Ovary (tissue), 9 donors: ENCODE data around the gene SMOC2. TPM values are rescaled to one million over a fixed set of nuclear protein-coding genes. Genes with fewer than 3 reads are reported as not detected.

Source experiments
- DNase-seq, 5 donors: peaks; one replicate each; pipeline ENCODE4 v3.0.0-alpha.2; 2019 to 2020
- H3K27ac ChIP-seq, 2 donors: fragments of 200-600 bp; one replicate each; pipeline versions ENCODE4 v1.5.1 to v1.8.0; 2019 to 2022
- H3K27me3 ChIP-seq: fragments of 200-600 bp; one replicate; pipeline ENCODE4 v1.8.0; 2022
- H3K36me3 ChIP-seq: fragments of 200-600 bp; sonication (generic); one replicate; pipeline ENCODE4 v1.5.1; 2019
- H3K4me1 ChIP-seq: one replicate; pipeline ENCODE4 v1.8.1; 2013; ENCODE audit warnings: mild to moderate bottlenecking, moderate library complexity; ENCODE audit not compliant: insufficient read depth
- H3K4me3 ChIP-seq: fragments of 200-600 bp; sonication (generic); one replicate; pipeline ENCODE4 v1.5.1; 2017
- H3K9me3 ChIP-seq, 2 donors: fragments of 200-600 bp in 1 of 2; sonication (generic) in 1 of 2; one replicate each; pipeline versions ENCODE4 v1.5.1 to v1.8.1; 2013 to 2019; ENCODE audit warnings: mild to moderate bottlenecking in 1 of 2, moderate library complexity in 1 of 2
- EP300 ChIP-seq: sonication (generic); formaldehyde crosslinking; IDR thresholded peaks from one replicate; pipeline ENCODE4 v1.6.1; 2017; ENCODE audit warnings: antibody characterized with exemption
- POLR2A ChIP-seq: fragments of 450-650 bp; IDR thresholded peaks from one replicate; pipeline ENCODE4 v1.6.1; 2017; ENCODE audit warnings: antibody characterized with exemption, mild to moderate bottlenecking, moderate library complexity
- WGBS, 3 donors: extraction: QIAGEN DNeasy Blood & Tissue Kit in 1 of 3; methylation state at CpG; one replicate each; pipeline versions ENCODE4 v1.1.5 to v1.1.7; 2013 to 2017; 5-methylcytosine and 5-hydroxymethylcytosine counted together
- intact Hi-C, 4 donors: fragments of 100-400 bp; cut with DNase I; formaldehyde crosslinking; loops; one replicate each; pipeline versions ENCODE4 v1.11.0 to v1.15.1; 2022 to 2023
- polyA plus RNA-seq, 2 donors: library from polyadenylated mRNA; stranded (reverse); fragments of 200-250 nt in 1 of 2; fragments of 350-450 nt in 1 of 2; fragmentation: Illumina TruSeq in 1 of 2; extraction: RNeasy Lipid Tissue Mini Kit (QIAGEN cat#74804) in 1 of 2; gene quantifications; one replicate each; pipeline ENCODE4 v1.2.3, GENCODE V29; 2013 to 2014
- total RNA-seq, 7 donors: library from RNA; depleted of rRNA in 2 of 7; stranded (reverse); fragments of >200 nt in 2 of 7; fragmentation: NEBNext Ultra II Directional in 3 of 7; extraction: Animal tissue kit (Norgen Biotek cat#: 25700) in 3 of 7; gene quantifications; one replicate each; pipeline versions ENCODE4 v1.1.0 to v1.2.4, GENCODE V29; 2016 to 2023
- TF ChIP-seq, protein P1 (sequence below), 3 donors: fragments of 450-650 bp in 2 of 3; fragments of 200-600 bp in 1 of 3; IDR thresholded peaks; one replicate each; pipeline versions ENCODE4 v1.5.1 to v1.8.0; 2016 to 2022; ENCODE audit warnings: antibody characterized with exemption in 3 of 3, mild to moderate bottlenecking in 1 of 3
- donor health status: DM: no; HTN: no; CAD: no; lungs with moderate emphysema.
- donor health status: DM: no; HTN: no; CAD: no.
- donor health status: Bipolar disorder and iron deficiency.
- donor health status: DM: yes; HTN: yes; CAD: no.
- donor health status: DM: no; HTN: no; CAD: no.
- donor health status: DM: yes; HTN: yes; CAD: no.

Gene SMOC2
- total and polyA plus RNA-seq, 9 donors = 84.4 to 272 (median 129) TPM

DNA sequence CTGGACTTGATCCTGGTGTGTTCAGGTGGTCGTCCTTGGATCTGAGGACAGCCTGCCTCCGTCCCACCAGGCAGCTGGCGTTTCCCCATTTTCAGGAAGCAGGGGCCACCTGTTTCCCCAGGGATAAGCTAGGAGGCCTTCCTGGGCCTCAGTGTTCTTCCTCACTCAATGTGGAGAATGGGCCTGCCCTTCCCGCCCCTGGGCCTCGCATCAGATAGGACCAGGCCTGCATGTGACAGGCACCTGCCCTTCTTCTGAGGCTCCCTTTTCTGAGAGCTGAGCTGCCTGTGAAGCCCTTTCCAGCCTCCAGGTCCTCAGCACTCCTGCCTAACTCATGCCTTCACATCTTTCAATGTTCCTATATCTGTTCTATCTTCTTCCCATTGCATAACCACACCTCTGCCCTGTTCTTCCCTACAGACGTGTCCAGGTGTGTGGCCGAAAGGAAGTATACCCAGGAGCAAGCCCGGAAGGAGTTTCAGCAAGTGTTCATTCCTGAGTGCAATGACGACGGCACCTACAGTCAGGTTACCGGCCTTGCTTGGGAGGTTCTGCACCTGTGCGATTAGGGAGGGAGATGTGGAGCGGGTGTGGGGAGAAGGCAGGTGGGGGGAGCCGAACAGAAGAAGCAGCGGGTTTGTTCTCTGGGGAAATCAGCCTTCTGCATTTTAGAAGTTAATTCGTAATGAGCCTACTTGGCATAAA, 85.1 kb downstream of the SMOC2 start:
- 88 to 89% (median 89%) methylated on average over 16 of the region's 16 CpGs for WGBS, 3 donors
- Histone ChIP-seq H3K36me3 (no peaks in the 10 kb centered on the region), H3K27ac (no peak overlapping the region), H3K27me3 (no peaks in the 10 kb centered on the region), H3K4me3 (no peak overlapping the region), H3K4me1 (peaks cover 6% of the 10 kb centered on the region), H3K9me3 (no peaks in the 10 kb centered on the region)
- DNase-seq = no peak
- no peak for TF ChIP-seq POLR2A
- TF ChIP-seq, protein P1, sequence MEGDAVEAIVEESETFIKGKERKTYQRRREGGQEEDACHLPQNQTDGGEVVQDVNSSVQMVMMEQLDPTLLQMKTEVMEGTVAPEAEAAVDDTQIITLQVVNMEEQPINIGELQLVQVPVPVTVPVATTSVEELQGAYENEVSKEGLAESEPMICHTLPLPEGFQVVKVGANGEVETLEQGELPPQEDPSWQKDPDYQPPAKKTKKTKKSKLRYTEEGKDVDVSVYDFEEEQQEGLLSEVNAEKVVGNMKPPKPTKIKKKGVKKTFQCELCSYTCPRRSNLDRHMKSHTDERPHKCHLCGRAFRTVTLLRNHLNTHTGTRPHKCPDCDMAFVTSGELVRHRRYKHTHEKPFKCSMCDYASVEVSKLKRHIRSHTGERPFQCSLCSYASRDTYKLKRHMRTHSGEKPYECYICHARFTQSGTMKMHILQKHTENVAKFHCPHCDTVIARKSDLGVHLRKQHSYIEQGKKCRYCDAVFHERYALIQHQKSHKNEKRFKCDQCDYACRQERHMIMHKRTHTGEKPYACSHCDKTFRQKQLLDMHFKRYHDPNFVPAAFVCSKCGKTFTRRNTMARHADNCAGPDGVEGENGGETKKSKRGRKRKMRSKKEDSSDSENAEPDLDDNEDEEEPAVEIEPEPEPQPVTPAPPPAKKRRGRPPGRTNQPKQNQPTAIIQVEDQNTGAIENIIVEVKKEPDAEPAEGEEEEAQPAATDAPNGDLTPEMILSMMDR (IDR thresholded peaks at IDR 0.05) = no peak
- TF ChIP-seq EP300 = no peak
- intact Hi-C loops = no loop called here

DNA sequence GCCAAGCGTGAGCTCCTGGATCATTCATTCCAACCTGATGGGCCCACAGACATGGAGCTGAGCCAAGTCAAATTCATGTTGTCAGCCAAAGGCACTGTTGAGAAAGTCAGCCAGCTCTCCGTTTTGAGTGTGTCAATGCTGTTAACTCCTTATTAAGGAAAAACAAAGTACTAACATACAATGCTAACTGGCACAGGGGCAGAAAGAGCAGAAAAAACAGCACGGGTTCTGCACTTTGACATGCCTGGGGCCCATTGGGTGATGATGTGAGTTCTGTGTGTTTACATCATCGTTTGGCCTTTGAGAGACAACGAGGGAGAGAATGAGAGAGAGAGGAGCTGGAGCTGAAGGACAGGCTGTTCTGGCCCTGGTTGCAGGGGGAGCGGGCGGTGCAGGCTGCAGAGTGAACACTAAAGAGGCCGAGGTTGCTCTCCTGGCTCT, 85.9 kb downstream of the SMOC2 start:
- TF ChIP-seq POLR2A (no peak), EP300 (no peak)
- TF ChIP-seq, protein P1 (IDR thresholded peaks at IDR 0.05) = no peak
- no peak overlapping the region for H3K4me3 ChIP-seq
- H3K36me3 ChIP-seq = no peaks in the 10 kb centered on the region
- H3K27me3 ChIP-seq = no peaks in the 10 kb centered on the region
- peak in 3 of 5 donors; percentile 55 to 72 (median 62) for DNase-seq
- H3K4me1 ChIP-seq = peaks cover 8% of the 10 kb centered on the region
- WGBS, 3 donors = 14 to 17% (median 17%) methylated on average over 8 of the region's 8 CpGs
- peak overlapping the region in 1 of 2 donors; percentile 39 for H3K27ac ChIP-seq
- intact Hi-C loops = no loop called here
- H3K9me3 ChIP-seq = no peaks in the 10 kb centered on the region

DNA sequence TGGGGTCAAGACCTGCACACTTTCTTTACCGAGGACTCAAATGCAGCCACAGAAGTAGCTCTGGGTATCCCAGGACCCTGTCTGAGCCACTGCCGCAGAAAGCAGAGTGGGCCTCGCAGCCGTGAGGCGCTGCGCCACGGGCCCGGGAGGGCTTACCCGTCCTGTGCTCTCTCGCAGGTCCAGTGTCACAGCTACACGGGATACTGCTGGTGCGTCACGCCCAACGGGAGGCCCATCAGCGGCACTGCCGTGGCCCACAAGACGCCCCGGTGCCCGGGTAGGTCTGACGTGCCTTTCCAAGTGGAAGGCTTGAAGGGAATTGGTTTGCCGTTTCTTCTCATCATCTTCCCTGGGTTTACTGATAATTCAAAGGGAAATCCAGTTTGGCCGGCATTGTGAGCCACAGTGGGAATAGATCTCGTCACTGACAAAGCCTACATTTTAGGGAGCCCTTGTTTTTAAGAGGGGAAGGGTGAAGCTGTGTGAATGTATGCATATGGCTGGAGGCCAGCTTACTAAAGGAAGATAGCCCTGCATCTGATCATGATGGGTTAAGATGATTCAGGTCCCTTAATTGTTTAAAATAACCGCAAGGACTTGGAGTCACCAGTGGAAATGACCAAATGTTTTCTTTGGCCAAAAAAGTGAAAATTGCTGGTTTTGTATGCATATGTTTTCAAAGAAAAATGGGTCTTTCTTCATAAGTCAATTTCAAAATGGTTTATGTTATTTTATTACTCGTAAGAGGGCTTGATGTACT, 86.6 kb downstream of the SMOC2 start:
- no peaks in the 10 kb centered on the region for H3K36me3 ChIP-seq
- TF ChIP-seq, protein P1 (IDR thresholded peaks at IDR 0.05) = no peak
- TF ChIP-seq EP300 (no peak), POLR2A (no peak)
- no peaks in the 10 kb centered on the region for H3K9me3 ChIP-seq
- intact Hi-C loops = no loop called here
- H3K27me3 ChIP-seq = no peaks in the 10 kb centered on the region
- WGBS, 3 donors = 79 to 81% (median 81%) methylated on average over 25 of the region's 25 CpGs
- no peak overlapping the region for H3K4me3 ChIP-seq
- peak overlapping the region; percentile 37 to 39 for H3K27ac ChIP-seq
- no peak for DNase-seq
- peaks cover 9% of the 10 kb centered on the region for H3K4me1 ChIP-seq

DNA sequence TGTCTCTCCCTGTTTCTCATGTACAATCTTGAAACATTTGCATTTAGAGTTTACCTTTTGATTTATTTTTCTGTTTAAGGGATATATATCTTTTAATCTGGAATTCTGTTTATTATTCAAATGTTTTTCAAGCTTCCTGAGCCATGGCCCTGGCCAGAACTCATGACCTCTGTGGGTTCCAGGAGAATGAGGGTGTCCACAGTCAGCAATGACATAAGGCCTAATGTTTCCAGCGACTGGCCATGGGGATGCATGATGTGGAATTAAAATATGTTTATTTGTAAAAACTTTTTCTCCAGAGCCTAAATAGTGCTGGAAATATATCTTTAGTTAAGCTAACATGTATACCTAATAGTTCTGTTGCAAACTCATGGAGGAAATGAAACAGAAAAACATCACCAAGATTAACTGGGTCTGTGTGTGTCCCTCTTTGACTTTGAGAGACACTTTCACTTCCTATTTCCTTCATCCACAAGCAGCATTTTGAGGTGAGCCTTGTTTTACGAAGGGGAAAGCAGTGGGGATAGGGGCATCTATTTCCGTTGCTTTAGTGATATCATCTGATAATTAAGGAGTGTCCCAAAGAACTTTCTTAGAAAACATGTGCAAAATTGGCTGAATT, 87.6 kb downstream of the SMOC2 start:
- WGBS, 3 donors = 86% methylated on average over 3 of the region's 3 CpGs
- no peaks in the 10 kb centered on the region for H3K27me3 ChIP-seq
- H3K4me3 ChIP-seq = no peak overlapping the region
- intact Hi-C loops = no loop called here
- H3K36me3 ChIP-seq = no peaks in the 10 kb centered on the region
- peaks cover 9% of the 10 kb centered on the region for H3K4me1 ChIP-seq
- no peak overlapping the region for H3K27ac ChIP-seq
- TF ChIP-seq EP300 = no peak
- TF ChIP-seq, protein P1 (IDR thresholded peaks at IDR 0.05) = no peak
- TF ChIP-seq POLR2A = no peak
- H3K9me3 ChIP-seq = no peaks in the 10 kb centered on the region
- DNase-seq = no peak
